HG03108 (cell line): ENCODE measurements around the gene KRT78.
"Not testable (repeated sequence)": the region's sequence is repeated elsewhere in the genome, so short reads cannot be mapped to it uniquely, and the experiment has no call there.

Experiments used
- ATAC-seq: cut with Tn5 transposase; IDR thresholded peaks from one replicate; pipeline ENCODE4 v1.9.1; 2021; ENCODE audit warnings: moderate library complexity; ENCODE audit not compliant: unreplicated experiment

Gene KRT78

DNA sequence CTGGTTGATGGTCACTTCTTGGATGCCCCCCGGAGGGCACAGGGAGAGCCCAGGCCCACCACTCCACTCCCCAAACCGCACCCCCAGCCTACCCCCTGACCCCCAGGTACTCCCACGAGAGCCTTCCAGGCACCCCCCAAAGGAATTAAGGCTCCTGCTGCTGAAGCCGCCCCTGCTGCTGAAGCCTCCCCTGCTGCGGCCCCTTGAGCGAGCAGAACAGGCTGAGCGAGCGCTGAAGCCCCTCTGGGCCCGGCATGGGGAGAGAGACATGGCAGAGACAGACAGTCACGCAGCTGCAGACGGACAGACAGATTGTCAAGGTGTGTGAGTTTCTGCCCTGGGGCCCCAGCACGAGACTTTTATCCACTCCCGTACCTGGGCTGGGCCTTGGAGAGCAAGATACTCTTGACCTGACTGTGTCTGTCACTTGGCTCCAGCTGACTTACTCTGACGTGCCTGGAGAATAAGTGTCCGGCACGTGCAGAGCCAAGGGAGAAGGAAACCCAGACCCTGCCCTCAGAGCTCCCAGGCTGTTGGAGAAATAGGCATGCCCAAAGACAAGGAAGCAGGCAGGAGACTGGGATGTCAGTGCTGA is at the start of gene KRT78:
KRT78 (minus strand) TSS at position 334 of the 595 bp plus-strand sequence; CDS start at position 270, 64 bp downstream.
- no peak for ATAC-seq

GRCh38 chr12:52896190-52897100 is 47.7 kb upstream of the KRT78 start:
- no peak for ATAC-seq

- ATAC-seq: no peak
These were observed 47.0 kb upstream of the KRT78 start for GRCh38 chr12:52895726-52896189.

DNA sequence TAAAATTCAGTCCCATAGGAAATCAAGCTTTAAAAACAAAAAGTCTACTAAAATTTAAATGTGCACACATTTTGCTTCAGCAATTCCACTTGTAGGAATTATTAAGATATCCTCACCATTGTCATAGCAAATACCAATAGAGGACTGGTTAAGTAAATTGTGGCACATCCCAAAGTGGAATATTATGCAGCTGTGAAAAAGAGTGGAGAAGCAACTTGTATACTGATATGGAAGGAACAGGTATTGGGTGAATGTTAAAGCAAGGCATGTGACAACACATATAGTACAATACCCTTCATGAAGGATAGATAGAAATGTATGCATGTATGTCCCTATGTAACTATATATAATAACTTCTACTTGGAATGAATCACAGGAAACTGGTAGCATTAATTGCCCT is 44.2 kb upstream of the KRT78 start:
- ATAC-seq: no peak

DNA sequence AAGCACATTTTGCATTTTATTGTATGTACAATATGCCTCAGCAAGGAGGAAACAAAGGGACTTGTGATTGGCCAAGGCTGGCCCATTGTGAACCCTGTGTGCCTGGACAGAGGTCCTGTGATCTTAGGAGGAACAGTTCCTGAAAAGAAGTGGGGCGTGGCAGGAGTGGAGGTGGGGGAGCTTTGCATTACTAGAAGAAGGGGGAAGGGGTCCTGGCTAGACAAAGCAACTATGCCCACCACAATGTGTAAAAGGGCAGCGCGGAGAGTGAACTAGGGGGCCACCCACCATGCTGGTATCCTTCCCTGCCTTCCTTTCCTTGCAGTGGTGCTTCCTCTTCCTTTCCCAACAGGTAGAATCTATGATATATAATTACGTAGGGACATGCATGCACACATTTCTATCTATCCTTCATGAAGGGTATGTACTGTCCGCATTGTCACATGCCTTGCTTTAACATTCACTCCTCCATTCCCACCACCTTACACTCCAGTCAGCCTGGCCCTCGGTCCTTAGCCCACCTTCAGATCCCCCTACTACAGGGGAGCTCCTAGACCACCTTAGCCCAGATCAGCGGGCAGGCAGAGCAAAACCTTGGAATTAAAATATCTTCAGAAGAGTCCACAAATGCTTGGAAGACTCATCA is 43.5 kb upstream of the KRT78 start:
- no peak for ATAC-seq

DNA sequence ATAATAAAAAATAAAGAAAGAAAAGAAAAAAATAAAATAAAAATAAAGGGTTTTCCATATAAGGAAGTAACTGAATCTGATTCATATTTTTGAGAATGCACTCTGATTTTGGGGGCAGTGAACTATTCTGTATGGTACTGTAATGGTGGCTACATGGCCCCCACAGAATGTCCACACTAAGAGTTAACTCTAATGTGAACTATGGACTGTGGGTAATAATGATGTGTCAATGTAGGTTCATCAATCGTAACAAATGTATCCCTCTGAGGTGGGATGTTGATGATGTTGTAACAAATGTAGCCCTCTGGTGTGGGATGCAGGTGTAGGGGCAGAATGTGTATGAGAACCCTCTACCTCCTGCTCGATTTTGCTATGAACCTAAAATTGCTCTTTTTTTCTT is 42.2 kb upstream of the KRT78 start:
- ATAC-seq: no peak

- no peak for ATAC-seq
These were observed 41.6 kb upstream of the KRT78 start for GRCh38 chr12:52890417-52890816.

- ATAC-seq: no peak
These were observed 35.9 kb upstream of the KRT78 start for GRCh38 chr12:52884526-52885293.

- ATAC-seq: not testable (repeated sequence)
These were observed 31.7 kb upstream of the KRT78 start for GRCh38 chr12:52880499-52880898.

GRCh38 chr12:52879394-52880351 is 30.9 kb upstream of the KRT78 start:
- no peak for ATAC-seq

- ATAC-seq: no peak
These were observed 30.0 kb upstream of the KRT78 start for GRCh38 chr12:52878507-52879393.

- no peak for ATAC-seq
These were observed 28.4 kb upstream of the KRT78 start for GRCh38 chr12:52877242-52877641.

GRCh38 chr12:52876372-52876771 is 27.6 kb upstream of the KRT78 start:
- ATAC-seq: no peak

- ATAC-seq: no peak
These were observed 26.0 kb upstream of the KRT78 start for GRCh38 chr12:52874573-52875435.

- ATAC-seq: no peak
These were observed 25.2 kb upstream of the KRT78 start for GRCh38 chr12:52873832-52874572.

- no peak for ATAC-seq
These were observed 24.7 kb upstream of the KRT78 start for GRCh38 chr12:52873513-52873831.

DNA sequence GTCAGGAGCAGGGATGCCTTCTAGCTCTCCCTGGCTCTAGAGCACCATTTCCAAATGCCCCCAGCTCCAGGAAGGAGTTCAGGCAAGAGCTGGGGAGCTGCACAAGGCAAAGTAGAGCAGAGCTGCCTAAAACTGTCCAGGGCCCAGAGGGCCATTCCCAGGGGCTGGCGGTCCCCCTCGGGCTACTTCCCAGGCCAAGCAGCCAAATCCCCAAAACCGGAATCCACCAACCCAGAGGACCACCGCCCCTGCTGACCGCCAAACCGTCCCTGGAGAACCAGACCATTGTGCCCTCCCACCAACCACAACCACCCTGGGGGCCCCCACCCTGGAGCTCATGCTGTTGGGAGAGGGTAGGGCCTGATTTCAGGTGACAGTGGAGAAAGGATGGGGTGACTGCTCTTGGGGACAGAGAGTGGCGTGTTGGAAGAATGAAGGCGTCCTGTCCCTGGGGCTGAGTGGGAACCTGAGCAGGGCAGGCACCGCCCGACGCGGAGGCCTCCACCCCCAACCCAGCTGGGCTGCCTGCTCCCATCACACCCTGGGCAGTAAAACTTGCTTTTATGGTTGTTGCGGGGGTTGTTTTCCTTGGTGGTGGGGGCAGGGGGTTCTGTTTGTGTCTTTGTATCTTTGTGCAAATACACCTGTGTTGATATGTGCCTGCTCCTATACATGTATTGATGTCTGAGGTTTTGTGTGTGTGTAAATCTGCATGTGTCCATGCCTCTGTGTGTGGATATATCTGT is 24.0 kb upstream of the KRT78 start:
- ATAC-seq: no peak
